ENCODE results near the gene FOCAD. TPM values are rescaled to one million over a fixed set of nuclear protein-coding genes. Genes with fewer than 3 reads are reported as not detected.

Gene FOCAD
- total RNA-seq, 1 donor from 2014 or later: 146 TPM

DNA sequence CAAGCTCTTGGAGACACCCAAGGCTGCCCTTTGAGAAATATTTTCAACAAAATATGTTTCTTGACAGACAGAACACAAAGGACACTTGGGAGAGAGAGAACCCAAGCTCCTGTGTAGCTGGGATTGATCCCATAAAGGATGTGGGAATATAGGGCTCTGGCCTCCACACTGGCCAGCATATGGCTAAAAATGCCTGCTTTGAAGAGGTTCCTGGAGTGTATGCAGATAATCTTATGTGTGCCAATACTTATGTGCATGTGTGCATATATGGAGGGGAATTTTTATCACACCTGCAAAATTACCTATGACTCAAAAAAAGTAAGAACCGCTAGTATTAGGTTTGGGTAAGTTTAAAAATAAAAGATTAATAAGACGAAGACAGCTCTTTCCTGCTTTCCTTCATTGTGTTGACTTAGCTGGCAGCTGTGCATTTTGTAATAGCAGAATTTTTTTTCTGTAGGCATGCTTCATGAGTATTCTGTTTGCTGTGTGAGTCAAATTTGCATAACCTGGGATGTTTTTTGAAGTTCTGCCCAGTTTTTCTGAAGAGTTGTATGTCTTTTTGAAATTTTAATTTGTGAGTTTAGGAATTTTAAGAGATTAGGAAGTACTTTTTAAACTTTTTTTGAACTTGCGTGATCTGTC, 304.7 kb downstream of the FOCAD start:
- H3K36me3 ChIP-seq: no peaks in the 10 kb centered on the region
- DNase-seq (ENCODE audit: low spot score): no peak

GRCh38 chr9:20989923-20990341, 305.9 kb downstream of the FOCAD start:
- Mint-ChIP-seq H3K4me3 (no peak overlapping the region), H3K27me3 (ENCODE audit: insufficient read depth, low read depth) (peaks cover 4% of the 10 kb centered on the region), H3K27ac (no peak overlapping the region), H3K9me3 (no peaks in the 10 kb centered on the region), H3K36me3 (peaks cover 32% of the 10 kb centered on the region), H3K4me1 (peaks cover 11% of the 10 kb centered on the region)
- Histone ChIP-seq H3F3A (ENCODE audit: low read depth) (no peaks in the 10 kb centered on the region), H3K4me1 (peaks cover 6% of the 10 kb centered on the region), H3K36me3 (no peaks in the 10 kb centered on the region), H3K27ac (no peak overlapping the region), H3K9ac (no peak overlapping the region), H3K4me2 (no peak overlapping the region), H3K27me3 (no peaks in the 10 kb centered on the region), H4K20me1 (ENCODE audit: low read depth) (no peaks in the 10 kb centered on the region), H3K4me3 (no peak overlapping the region), H3K79me2 (ENCODE audit: low read depth) (no peaks in the 10 kb centered on the region), H2AFZ (replicated peaks) (no peak overlapping the region), H3K9me3 (ENCODE audit: low read depth) (no peaks in the 10 kb centered on the region)
- no peak for DNase-seq (ENCODE audit: low spot score)
- TF ChIP-seq EZH2 (IDR thresholded peaks at IDR 0.05): no peak
- TF ChIP-seq, protein P1, sequence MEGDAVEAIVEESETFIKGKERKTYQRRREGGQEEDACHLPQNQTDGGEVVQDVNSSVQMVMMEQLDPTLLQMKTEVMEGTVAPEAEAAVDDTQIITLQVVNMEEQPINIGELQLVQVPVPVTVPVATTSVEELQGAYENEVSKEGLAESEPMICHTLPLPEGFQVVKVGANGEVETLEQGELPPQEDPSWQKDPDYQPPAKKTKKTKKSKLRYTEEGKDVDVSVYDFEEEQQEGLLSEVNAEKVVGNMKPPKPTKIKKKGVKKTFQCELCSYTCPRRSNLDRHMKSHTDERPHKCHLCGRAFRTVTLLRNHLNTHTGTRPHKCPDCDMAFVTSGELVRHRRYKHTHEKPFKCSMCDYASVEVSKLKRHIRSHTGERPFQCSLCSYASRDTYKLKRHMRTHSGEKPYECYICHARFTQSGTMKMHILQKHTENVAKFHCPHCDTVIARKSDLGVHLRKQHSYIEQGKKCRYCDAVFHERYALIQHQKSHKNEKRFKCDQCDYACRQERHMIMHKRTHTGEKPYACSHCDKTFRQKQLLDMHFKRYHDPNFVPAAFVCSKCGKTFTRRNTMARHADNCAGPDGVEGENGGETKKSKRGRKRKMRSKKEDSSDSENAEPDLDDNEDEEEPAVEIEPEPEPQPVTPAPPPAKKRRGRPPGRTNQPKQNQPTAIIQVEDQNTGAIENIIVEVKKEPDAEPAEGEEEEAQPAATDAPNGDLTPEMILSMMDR (IDR thresholded peaks at IDR 0.05): no peak

More for the DNA sequence above, 304.7 kb downstream of the FOCAD start:
- Histone ChIP-seq H3K4me1 (peaks cover 6% of the 10 kb centered on the region), H3K79me2 (ENCODE audit: low read depth) (no peaks in the 10 kb centered on the region), H3K4me2 (no peak overlapping the region), H4K20me1 (ENCODE audit: low read depth) (no peaks in the 10 kb centered on the region), H3K4me3 (no peak overlapping the region), H3K9me3 (ENCODE audit: low read depth) (no peaks in the 10 kb centered on the region), H3K27me3 (no peaks in the 10 kb centered on the region), H3K27ac (no peak overlapping the region), H3K9ac (no peak overlapping the region), H3F3A (ENCODE audit: low read depth) (no peaks in the 10 kb centered on the region), H2AFZ (replicated peaks) (no peak overlapping the region)
- TF ChIP-seq EZH2 (IDR thresholded peaks at IDR 0.05): no peak
- TF ChIP-seq, protein P1 (IDR thresholded peaks at IDR 0.05): no peak
- TF ChIP-seq EZH2phosphoT487 (IDR thresholded peaks at IDR 0.05): no peak
- no peak overlapping the region for H3K27ac Mint-ChIP-seq
- peaks cover 11% of the 10 kb centered on the region for H3K4me1 Mint-ChIP-seq
- H3K36me3 Mint-ChIP-seq: peaks cover 32% of the 10 kb centered on the region
- H3K9me3 Mint-ChIP-seq: no peaks in the 10 kb centered on the region
- H3K4me3 Mint-ChIP-seq: no peak overlapping the region
- H3K27me3 Mint-ChIP-seq (ENCODE audit: insufficient read depth, low read depth): peaks cover 4% of the 10 kb centered on the region

DNA sequence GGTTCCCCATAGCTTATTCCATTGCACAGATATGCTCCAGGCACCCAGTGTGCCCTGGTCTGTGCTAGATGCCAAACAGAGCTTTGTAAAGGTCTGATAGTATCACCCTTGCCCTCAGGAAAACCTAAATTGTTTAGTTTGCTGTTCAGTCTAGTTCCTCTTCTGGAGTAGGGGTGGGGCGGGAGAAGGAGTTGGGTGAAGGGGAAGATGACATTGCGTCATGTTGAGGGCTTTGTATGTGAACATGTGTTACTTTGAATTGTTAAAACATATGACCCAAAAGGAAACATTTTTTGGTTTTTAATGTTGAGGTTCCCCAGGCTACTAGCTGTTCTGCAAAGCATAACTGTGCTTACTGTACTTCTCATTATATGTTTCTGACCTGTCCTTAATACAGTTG, 306.8 kb downstream of the FOCAD start:
- H3K36me3 Mint-ChIP-seq: peaks cover 37% of the 10 kb centered on the region
- TF ChIP-seq, protein P1 (IDR thresholded peaks at IDR 0.05): no peak
- TF ChIP-seq EZH2 (IDR thresholded peaks at IDR 0.05): no peak
- TF ChIP-seq EZH2phosphoT487 (IDR thresholded peaks at IDR 0.05): no peak
- Histone ChIP-seq H4K20me1 (ENCODE audit: low read depth) (no peaks in the 10 kb centered on the region), H3K79me2 (ENCODE audit: low read depth) (no peaks in the 10 kb centered on the region), H3K27me3 (no peaks in the 10 kb centered on the region), H3K4me2 (no peak overlapping the region), H3K36me3 (no peaks in the 10 kb centered on the region), H3K9me3 (ENCODE audit: low read depth) (no peaks in the 10 kb centered on the region), H2AFZ (replicated peaks) (no peak overlapping the region), H3K27ac (no peak overlapping the region), H3K4me1 (peaks cover 6% of the 10 kb centered on the region), H3K4me3 (no peak overlapping the region), H3K9ac (no peak overlapping the region), H3F3A (ENCODE audit: low read depth) (no peaks in the 10 kb centered on the region)
- no peak overlapping the region for H3K27ac Mint-ChIP-seq
- no peak overlapping the region for H3K4me3 Mint-ChIP-seq
- H3K27me3 Mint-ChIP-seq (ENCODE audit: insufficient read depth, low read depth): peaks cover 4% of the 10 kb centered on the region
- DNase-seq (ENCODE audit: low spot score): no peak
- H3K4me1 Mint-ChIP-seq: peaks cover 11% of the 10 kb centered on the region
- no peaks in the 10 kb centered on the region for H3K9me3 Mint-ChIP-seq

All from neural progenitor cell (in vitro differentiated cells).